Measurements from ENCODE around the gene ANGPTL1.
"Not testable (repeated sequence)": the region's sequence is repeated elsewhere in the genome, so short reads cannot be mapped to it uniquely, and the experiment has no call there.

ANGPTL1 gene

DNA sequence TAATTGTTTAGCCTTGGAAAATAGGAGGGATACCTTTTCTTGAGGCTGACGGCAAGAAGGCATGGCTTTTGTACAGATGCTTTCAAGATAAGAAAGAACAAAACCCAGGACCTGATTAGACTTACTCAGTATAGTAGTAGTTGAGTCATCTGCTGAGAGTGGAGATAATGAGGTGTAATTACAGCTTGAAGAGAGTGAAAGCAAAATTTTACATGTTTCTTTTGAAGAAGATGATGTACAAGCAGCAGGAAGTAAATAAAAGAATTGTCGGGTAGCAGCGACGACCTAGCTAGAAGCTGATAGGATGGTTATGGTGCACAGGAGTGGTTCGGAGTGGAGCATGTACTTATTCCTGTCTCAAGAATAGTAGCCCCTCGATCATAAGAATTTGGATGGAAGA is 6.6 kb downstream of the ANGPTL1 start:
- DNase-seq: no peak

DNA sequence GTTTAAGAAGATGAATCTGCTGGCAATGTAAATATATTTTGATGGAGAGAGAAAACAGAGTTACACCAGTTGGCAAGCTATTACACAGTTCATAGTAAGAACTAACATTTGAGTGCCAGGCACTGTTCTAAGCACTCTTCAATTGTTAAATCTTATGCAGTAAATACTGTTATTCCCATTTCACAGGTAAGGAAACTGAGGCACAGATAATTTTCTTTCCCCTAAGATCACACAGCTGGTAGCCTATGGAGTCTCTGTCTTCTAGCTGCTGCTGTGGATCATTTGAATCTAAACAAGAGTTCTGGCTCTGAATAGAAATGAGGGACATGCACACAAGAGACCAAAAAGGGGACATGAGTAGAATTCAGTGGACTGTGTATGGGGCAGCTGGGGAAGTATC is 8.0 kb downstream of the ANGPTL1 start:
- no peak for DNase-seq

DNA sequence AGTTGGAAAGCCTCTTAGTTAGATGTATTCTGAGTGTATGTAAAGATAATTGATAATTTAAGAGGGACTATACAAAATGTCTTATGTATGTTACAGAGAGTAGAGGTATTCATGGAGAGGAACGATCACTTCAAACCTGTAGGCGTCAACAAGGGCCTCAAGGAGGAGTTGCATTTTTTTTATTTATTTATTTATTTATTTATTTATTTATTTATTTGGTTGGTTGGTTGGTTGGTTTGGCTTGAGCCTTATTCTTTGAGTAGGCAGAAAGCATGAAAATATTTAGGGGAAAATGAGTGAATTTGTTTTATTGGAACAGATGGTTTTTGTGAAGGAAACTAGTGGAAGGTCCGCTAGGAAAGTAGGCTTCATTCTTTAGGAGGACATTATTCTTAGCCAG is 8.5 kb downstream of the ANGPTL1 start:
- no peak for DNase-seq

GRCh38 chr1:178857126-178857525 is 13.8 kb downstream of the ANGPTL1 start:
- DNase-seq: no peak

- no peak for DNase-seq
Measured at GRCh38 chr1:178849918-178850317, 21.0 kb downstream of the ANGPTL1 start.

- not testable (repeated sequence) for DNase-seq
Measured at GRCh38 chr1:178847919-178848318, 23.0 kb downstream of the ANGPTL1 start.

- no peak for DNase-seq
Measured at GRCh38 chr1:178847396-178847849, 23.5 kb downstream of the ANGPTL1 start.

GRCh38 chr1:178846306-178846705 is 24.6 kb downstream of the ANGPTL1 start:
- DNase-seq: no peak

- DNase-seq: no peak
Measured at GRCh38 chr1:178844436-178844835, 26.4 kb downstream of the ANGPTL1 start.

- no peak for DNase-seq
Measured at GRCh38 chr1:178825167-178825566, 45.7 kb downstream of the ANGPTL1 start.

DNA sequence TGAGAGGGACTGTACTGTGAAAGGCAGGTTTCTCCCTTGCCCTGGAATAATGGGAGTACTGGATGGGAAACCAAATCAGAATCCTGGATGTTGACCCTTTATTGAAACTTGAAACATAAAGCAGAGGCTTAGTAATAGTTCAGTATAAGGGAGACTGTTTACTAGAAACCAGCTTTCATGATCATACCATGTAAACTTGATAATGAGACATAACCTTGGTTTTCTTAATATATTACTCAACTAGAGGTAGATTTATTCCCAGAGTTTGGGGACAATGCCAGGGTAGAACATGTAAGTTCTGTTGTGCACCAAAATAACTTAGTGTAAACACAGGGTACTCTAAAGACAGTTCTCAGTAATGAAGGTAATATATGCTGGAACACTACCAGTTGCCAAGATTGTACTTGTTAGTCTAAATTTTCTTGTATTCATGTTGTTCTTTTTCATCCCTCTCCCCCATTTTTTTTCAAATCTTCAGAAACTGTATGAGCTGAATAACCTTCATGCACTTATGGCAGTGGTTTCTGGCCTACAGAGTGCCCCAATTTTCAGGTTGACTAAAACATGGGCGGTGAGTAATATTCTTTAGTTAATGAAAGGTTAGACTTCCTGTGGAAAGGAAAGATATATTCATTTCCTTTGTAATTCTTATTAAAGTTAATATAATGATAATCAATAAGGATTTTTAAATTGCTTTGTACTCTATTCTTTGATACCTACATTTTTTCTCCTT is 49.6 kb downstream of the ANGPTL1 start:
- DNase-seq: no peak

DNA sequence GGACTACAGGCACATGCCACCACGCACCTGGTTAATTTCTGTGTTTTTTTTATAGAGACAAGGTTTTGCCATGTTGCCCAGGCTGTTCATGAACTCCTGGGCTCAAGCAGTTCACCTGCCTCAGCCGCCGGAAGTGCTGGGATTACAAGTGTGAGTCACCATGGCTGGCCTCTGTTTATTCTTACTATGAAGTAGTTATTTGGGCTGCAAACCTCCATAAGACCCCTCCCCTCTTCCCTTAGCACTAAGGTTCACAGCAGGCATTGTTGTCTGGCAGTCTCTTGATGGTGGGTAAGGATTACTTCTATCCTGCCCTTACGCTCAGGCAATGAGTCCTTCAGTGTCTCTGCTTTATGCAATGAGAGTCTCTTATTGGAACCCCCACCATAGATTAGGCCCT is 51.8 kb downstream of the ANGPTL1 start:
- no peak for DNase-seq

- no peak for DNase-seq
Measured at GRCh38 chr1:178818416-178818815, 52.5 kb downstream of the ANGPTL1 start.

DNA sequence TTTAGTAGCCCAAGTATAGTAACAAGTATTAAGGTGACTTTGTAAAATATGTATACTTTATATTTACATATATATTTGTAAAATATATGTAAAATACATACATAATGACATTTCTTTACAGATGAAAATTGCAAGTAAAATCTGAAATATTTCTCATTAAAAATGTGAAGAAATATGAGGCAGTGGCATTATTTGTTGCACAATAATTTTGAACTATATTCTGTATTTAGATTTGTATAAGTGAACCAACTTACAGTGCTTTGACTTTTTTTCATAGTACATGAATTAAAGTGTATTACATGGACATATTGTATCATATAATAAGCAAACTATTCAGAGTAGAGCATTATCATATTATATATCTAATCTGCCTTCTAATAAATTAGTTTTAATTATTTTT is 60.3 kb downstream of the ANGPTL1 start:
- no peak for DNase-seq

GRCh38 chr1:178808529-178808928 is 62.3 kb downstream of the ANGPTL1 start:
- no peak for DNase-seq

DNA sequence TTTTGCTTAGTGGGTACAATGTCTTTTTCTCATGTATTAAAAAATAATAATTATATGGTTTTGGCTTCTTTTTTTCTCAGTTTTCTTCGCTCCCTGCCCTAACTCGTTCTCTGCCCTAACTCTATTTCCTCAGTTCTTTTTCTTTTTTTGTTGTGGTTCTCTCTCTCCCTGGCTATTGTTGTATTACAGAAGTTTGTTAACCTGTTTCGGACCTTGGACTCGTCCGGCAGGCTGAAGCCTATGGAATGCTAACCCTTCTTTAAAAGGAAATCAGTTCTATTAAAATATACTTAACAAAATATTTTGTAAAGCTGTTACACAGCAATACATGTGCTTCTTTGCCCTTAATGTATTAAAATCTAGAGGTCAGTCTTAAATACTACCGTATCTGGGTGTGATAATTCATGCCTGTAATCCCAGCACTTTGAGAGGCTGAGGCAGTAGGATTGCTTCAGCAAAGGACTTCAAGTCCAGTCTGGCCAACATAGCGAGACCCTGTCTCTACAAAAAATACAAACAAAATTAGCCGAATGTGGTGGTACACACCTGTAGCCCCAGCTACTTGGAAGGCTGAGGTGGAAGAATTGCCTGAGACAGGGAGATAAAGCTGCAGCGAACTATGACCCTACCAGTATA is 64.1 kb downstream of the ANGPTL1 start:
- no peak for DNase-seq

DNA sequence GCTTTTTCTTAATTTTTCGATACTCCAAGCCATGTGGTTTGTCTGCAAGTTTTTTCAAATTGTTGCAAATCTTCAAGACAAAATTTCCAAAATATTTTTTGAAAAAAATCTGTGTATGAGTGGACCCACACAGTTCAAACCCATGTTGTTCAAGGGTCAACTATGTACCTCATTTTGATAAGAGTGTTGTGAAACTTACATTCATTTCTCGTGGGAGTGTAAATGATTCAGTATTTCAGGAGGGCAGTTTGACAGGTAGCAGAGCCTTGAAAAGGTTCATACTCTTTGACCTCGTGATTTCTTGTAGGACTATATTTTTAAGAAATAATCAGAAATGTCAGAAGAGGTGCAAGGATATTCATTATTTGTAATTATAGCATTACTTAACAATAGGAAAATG is 68.0 kb downstream of the ANGPTL1 start:
- no peak for DNase-seq
